Keratinocyte (primary cell): ENCODE measurements around the gene WDR35. TPM values are rescaled to one million over a fixed set of nuclear protein-coding genes. Genes with fewer than 3 reads are reported as not detected.

ENCODE experiments used
- DNase-seq: peaks from one replicate; pipeline ENCODE4 v3.0.0-alpha.2; 2011; ENCODE audit warnings: low read depth, missing footprints, low spot score
- FAIRE-seq: peaks from 2 replicates; lab custom pipeline; 2011; peaks lifted over from hg19 to GRCh38; lab: Jason Lieb, UNC
- H2AFZ ChIP-seq: 2 replicates; pipeline ENCODE4 v1.6.0; 2012; ENCODE audit warnings: low read length, control low read depth, inconsistent platforms; ENCODE audit not compliant: control insufficient read depth
- H3K27ac ChIP-seq: 2 replicates; pipeline ENCODE4 v1.5.1; 2011; ENCODE audit warnings: low read length; ENCODE audit not compliant: control insufficient read depth, insufficient read depth
- H3K27me3 ChIP-seq: 3 replicates; pipeline ENCODE4 v1.6.0; 2011; ENCODE audit warnings: low read length; ENCODE audit not compliant: control insufficient read depth, insufficient read depth; ENCODE audit errors: extremely low read depth
- H3K36me3 ChIP-seq, 2 experiments: 2 replicates in 1 of 2; 3 replicates in 1 of 2; pipeline ENCODE4 v1.5.1; 2011; ENCODE audit warnings: low read length in 2 of 2, mild to moderate bottlenecking in 1 of 2; ENCODE audit not compliant: control insufficient read depth in 2 of 2, insufficient read depth in 2 of 2; ENCODE audit errors: extremely low read depth in 1 of 2
- H3K4me1 ChIP-seq: 3 replicates; pipeline ENCODE4 v1.5.1; 2011; ENCODE audit warnings: low read length; ENCODE audit not compliant: control insufficient read depth, insufficient read depth; ENCODE audit errors: extremely low read depth
- H3K4me2 ChIP-seq: 3 replicates; pipeline ENCODE4 v1.6.0; 2011; ENCODE audit warnings: low read depth, low read length; ENCODE audit not compliant: control insufficient read depth, insufficient read depth; ENCODE audit errors: extremely low read depth
- H3K4me3 ChIP-seq, 3 experiments: fragments of 200-600 bp in 1 of 3; sonication (generic) in 1 of 3; 2 replicates in 2 of 3; 3 replicates in 1 of 3; pipeline ENCODE4 v1.5.1; 2011 to 2016; ENCODE audit warnings: low read length in 3 of 3, mild to moderate bottlenecking in 3 of 3, control low read depth in 2 of 3, inconsistent platforms in 1 of 3, low read depth in 1 of 3, mixed read lengths in 1 of 3, mixed run types in 1 of 3, moderate library complexity in 1 of 3; ENCODE audit not compliant: control insufficient read depth in 2 of 3, insufficient read depth in 2 of 3; ENCODE audit errors: extremely low read depth in 1 of 3
- H3K79me2 ChIP-seq: 2 replicates; pipeline ENCODE4 v1.6.0; 2012; ENCODE audit warnings: low read length; ENCODE audit not compliant: control insufficient read depth, insufficient read depth
- H3K9ac ChIP-seq: 3 replicates; pipeline ENCODE4 v1.6.0; 2011; ENCODE audit warnings: low read length; ENCODE audit not compliant: control insufficient read depth, insufficient read depth; ENCODE audit errors: extremely low read depth
- H3K9me1 ChIP-seq: 3 replicates; pipeline ENCODE4 v1.6.0; 2011; ENCODE audit warnings: low read length; ENCODE audit not compliant: control insufficient read depth, insufficient read depth; ENCODE audit errors: extremely low read depth
- H3K9me3 ChIP-seq: 2 replicates; pipeline ENCODE4 v1.5.1; 2012; ENCODE audit warnings: low read depth, low read length; ENCODE audit not compliant: control insufficient read depth
- H4K20me1 ChIP-seq: 3 replicates; pipeline ENCODE4 v1.6.0; 2011; ENCODE audit warnings: low read length; ENCODE audit not compliant: control insufficient read depth, insufficient read depth; ENCODE audit errors: extremely low read depth
- CTCF ChIP-seq, 3 experiments: IDR thresholded peaks in 1 of 3; conservative IDR thresholded peaks in 1 of 3; optimal IDR thresholded peaks in 1 of 3; 2 replicates in 2 of 3; 3 replicates in 1 of 3; pipeline versions ENCODE3 to v1.5.1; 2011; ENCODE audit warnings: low read length in 3 of 3, mild to moderate bottlenecking in 3 of 3, moderate library complexity in 2 of 3, control low read depth in 1 of 3, inconsistent platforms in 1 of 3; ENCODE audit not compliant: insufficient read depth in 2 of 3; ENCODE audit errors: extremely low read depth in 1 of 3
- EZH2 ChIP-seq: IDR thresholded peaks from one replicate; pipeline ENCODE4 v1.6.1; 2012; ENCODE audit warnings: inconsistent platforms, mild to moderate bottlenecking, low read length, moderate library complexity
- dilution Hi-C: fragments of 300-500 bp; cut with MboI; formaldehyde crosslinking; loops from one replicate; pipeline ENCODE4 v1.7.0; 2020; ENCODE audit warnings: low sequenced_read_pairs; ENCODE audit not compliant: extremely low pct_ligation_motif_present
- polyA plus RNA-seq, 5 experiments: library from polyadenylated mRNA; depleted of rRNA in 3 of 5; stranded (reverse) in 3 of 5; stranded (forward) in 1 of 5; unstranded in 1 of 5; fragments of >200 nt; gene quantifications; 1 replicate in 1 of 5; 2 replicates in 3 of 5; 3 replicates in 1 of 5; pipeline versions ENCODE4 v1.2.1 to v1.2.3, GENCODE V29; 2011 to 2012; ENCODE audit warnings: missing spikeins in 2 of 5, low read depth in 1 of 5, low replicate concordance in 1 of 5

Gene WDR35
- polyA plus RNA-seq, 1 donor (not counting 4 experiments of a cell fraction or from before 2014, with no cell fraction given): 8.8 TPM

GRCh38 chr2:20034218-20034617 lies 44.3 kb upstream of the WDR35 start:
- Histone ChIP-seq H3K9me1 (no peaks in the 10 kb centered on the region), H3K4me3 (no peak overlapping the region), H3K9ac (no peak overlapping the region), H2AFZ (no peak overlapping the region), H3K27ac (no peak overlapping the region), H3K9me3 (no peaks in the 10 kb centered on the region), H3K4me1 (no peaks in the 10 kb centered on the region), H4K20me1 (no peaks in the 10 kb centered on the region), H3K36me3 (peaks cover 12 to 40% of the 10 kb centered on the region in 2 experiments), H3K79me2 (peaks cover 11% of the 10 kb centered on the region), H3K27me3 (no peaks in the 10 kb centered on the region), H3K4me2 (no peak overlapping the region)
- DNase-seq (no peak), FAIRE-seq (no peak)
- TF ChIP-seq EZH2 (no peak), CTCF (optimal IDR thresholded peaks at IDR 0.05 in 1 of 3, IDR thresholded peaks at IDR 0.05 in 1 of 3, conservative IDR thresholded peaks at IDR 0.05 in 1 of 3; ENCODE audit: extremely low read depth in 1 of 3, insufficient read depth in 2 of 3, low read length in 3 of 3) (no peak)
- dilution Hi-C loops: no loop called here

- H3K27me3 ChIP-seq: no peaks in the 10 kb centered on the region
- H3K36me3 ChIP-seq: peaks cover 12 to 41% of the 10 kb centered on the region in 2 experiments
- no peak overlapping the region for H3K4me2 ChIP-seq
- no peaks in the 10 kb centered on the region for H3K9me3 ChIP-seq
- H4K20me1 ChIP-seq: no peaks in the 10 kb centered on the region
- H3K9me1 ChIP-seq: no peaks in the 10 kb centered on the region
- DNase-seq (no peak), FAIRE-seq (no peak)
- H3K9ac ChIP-seq: no peak overlapping the region
- dilution Hi-C loops: no loop called here
- no peak overlapping the region for H3K4me3 ChIP-seq
- H3K4me1 ChIP-seq: no peaks in the 10 kb centered on the region
- TF ChIP-seq CTCF (optimal IDR thresholded peaks at IDR 0.05 in 1 of 3, IDR thresholded peaks at IDR 0.05 in 1 of 3, conservative IDR thresholded peaks at IDR 0.05 in 1 of 3; ENCODE audit: extremely low read depth in 1 of 3, insufficient read depth in 2 of 3, low read length in 3 of 3): no peak
- TF ChIP-seq EZH2: no peak
- H3K27ac ChIP-seq: no peak overlapping the region
- H3K79me2 ChIP-seq: peaks cover 5% of the 10 kb centered on the region
- H2AFZ ChIP-seq: no peak overlapping the region
Measured at GRCh38 chr2:20033322-20033721, 43.4 kb upstream of the WDR35 start.
